NCI-H774 (cell line): ENCODE data around the gene AKAP6.

ENCODE experiments used
- DNase-seq: peaks from one replicate; lab custom pipeline; 2025; lab: John Stamatoyannopoulos, UW

AKAP6 gene

DNA sequence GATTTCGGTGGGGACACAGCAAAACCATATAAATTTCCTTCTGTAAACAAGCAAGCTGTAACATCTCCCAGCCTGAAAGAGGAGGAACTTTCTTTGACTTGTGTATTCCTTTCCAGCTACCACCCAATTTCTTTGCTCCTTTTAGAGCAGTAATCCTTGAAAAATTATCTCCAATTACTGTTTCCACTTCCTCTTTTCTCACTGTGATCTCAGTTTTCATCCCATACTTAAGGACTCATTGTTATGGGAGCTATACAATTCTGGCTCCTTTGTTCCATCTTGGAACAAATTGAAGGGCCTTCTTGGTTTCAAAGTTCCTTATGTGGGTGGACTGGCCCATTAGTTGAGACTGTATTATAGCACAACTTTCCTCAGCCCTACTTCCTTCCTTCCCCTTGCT lies 152.6 kb downstream of the AKAP6 start:
- DNase-seq = no peak

DNA sequence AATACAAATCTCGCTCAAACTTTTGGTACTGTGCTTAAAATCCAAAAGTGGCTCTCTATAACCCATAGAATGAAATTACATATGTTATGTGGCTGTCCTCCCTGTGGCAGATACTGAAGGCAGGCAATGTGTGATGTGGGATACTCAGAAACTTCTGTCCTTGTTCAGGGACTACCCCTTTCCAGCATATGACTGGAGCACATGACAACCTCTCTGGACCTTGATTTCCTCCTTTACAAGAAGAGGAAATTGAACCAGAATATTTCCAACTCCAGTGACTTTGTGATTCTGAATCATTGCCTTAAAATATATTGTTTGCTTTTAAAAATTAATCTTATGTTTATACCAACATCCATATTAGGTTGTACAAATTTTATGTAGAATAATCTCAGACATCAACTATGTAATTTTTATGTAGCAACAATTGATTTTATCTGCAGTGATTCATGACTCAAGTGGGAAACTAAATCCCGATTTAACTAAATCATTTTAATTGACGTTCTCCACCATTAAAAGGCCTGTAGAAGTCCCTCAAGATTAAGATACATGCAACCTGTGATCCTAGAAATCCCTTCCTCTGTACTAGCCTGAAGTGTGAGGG lies 162.4 kb downstream of the AKAP6 start:
- no peak for DNase-seq

DNA sequence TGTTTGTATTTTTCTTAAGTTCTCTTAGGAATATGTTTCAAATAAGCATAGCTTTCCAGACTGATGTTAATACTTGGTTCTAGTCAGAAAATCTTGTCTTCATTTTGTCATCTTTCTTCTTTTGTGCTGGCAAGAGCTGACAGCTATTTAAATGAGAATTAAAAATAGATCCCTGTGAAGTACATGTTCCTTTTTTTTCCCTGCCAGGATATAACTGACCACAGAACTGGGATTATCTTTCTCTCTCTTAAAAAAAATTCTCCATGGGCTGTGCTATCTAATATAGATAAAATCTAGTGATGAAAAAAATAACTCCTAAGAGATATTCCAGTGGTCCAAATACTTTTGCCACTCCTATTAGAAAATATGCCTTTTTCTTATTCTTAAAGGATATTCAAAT lies 163.4 kb downstream of the AKAP6 start:
- no peak for DNase-seq

GRCh38 chr14:32494609-32495434 lies 165.7 kb downstream of the AKAP6 start:
- DNase-seq = no peak

DNA sequence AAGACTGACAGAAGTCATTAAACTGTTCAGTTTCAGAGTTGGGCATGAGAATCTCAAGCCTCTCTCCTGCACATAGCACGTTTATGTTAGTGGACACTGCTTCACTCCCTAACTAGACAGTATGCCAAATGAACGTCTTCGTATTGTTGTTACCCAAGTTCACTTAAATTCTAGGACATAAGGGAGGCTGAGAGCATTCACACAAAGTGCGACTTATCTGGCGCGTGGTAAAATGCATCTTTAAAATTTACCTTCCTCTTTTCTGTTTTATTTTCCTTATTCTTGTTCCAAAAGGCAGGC lies 166.3 kb downstream of the AKAP6 start:
- DNase-seq = no peak

DNA sequence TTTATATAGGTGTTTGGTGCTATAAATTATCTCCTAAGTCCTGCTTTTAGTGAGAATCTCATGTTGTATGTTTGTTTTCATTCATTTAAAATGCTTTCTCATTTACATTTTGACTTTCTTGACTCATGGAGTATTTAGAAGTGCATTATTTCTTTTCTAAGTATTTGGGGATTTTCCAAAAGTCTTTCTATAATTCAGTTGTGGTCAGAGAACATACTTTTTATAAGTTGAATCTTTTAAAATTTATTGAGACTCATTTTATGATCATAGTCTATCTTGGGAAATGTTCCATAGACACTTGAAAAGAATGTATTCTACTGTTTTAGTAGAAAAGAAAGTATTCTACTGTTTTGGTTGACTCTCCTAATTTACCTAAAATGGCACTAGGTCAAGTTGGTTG lies 168.2 kb downstream of the AKAP6 start:
- DNase-seq = no peak

GRCh38 chr14:32507029-32507984 lies 178.2 kb downstream of the AKAP6 start:
- DNase-seq = no peak

DNA sequence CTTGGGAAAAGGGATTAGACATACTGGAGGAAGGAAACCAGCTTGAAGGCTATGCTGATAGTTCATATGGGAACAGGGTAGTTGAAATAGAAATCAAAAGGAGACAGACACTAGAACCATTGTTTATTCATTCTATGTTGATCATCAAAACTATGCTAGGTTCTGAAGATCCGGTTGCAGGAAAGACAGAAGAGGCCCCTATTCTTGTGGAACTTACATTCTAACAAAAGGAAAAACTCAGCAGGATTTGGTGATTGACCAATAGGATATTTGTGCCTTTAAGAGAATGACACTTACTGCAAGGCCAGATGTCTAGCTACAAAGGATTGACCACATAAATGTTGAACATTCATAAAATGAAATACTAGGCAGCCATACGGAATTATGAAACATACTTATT lies 179.2 kb downstream of the AKAP6 start:
- DNase-seq = no peak

GRCh38 chr14:32509632-32510187 lies 180.6 kb downstream of the AKAP6 start:
- DNase-seq = no peak

GRCh38 chr14:32510815-32511214 lies 181.7 kb downstream of the AKAP6 start:
- no peak for DNase-seq

- no peak for DNase-seq
Observed at GRCh38 chr14:32512348-32512747, 183.2 kb downstream of the AKAP6 start.

- DNase-seq = no peak
Observed at GRCh38 chr14:32512813-32513212, 183.7 kb downstream of the AKAP6 start.

- no peak for DNase-seq
Observed at GRCh38 chr14:32513571-32514009, 184.5 kb downstream of the AKAP6 start.

DNA sequence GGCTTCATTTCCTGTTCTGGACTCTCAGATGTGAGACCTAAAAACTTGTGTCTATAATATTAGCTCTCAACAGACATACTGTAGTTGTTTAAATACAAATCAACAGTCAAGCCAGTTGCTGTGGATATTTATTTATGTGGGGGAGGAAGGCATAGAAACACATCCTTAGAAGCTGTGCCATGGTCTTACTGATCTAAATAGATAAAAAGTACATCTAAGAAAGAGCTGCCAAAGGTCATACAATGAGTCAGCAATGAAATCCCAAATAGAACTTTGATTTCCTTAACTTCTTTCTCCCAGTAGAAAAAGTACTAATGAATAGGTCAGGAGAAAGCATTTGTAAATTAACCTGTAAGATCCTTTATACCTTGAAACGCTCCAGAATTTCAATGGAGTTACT lies 185.1 kb downstream of the AKAP6 start:
- no peak for DNase-seq

DNA sequence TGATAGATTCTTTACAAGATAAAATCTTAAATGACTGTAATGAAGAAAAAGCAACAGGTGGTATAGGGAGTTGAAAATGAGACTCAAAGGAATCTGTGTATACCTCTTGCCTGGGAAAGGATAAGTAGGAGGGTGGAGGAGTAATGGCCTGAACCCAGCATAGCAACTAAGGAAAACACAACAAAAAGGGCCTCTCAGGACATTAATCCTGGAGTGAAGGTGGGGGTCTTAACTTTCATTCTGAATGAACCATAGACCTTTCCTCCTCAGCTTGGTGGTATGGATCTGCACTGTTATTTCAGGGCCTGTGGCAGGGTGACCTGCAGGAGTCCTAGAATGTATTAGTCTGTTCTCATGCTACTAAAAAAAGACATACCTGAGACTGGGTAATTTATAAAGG lies 185.6 kb downstream of the AKAP6 start:
- no peak for DNase-seq

DNA sequence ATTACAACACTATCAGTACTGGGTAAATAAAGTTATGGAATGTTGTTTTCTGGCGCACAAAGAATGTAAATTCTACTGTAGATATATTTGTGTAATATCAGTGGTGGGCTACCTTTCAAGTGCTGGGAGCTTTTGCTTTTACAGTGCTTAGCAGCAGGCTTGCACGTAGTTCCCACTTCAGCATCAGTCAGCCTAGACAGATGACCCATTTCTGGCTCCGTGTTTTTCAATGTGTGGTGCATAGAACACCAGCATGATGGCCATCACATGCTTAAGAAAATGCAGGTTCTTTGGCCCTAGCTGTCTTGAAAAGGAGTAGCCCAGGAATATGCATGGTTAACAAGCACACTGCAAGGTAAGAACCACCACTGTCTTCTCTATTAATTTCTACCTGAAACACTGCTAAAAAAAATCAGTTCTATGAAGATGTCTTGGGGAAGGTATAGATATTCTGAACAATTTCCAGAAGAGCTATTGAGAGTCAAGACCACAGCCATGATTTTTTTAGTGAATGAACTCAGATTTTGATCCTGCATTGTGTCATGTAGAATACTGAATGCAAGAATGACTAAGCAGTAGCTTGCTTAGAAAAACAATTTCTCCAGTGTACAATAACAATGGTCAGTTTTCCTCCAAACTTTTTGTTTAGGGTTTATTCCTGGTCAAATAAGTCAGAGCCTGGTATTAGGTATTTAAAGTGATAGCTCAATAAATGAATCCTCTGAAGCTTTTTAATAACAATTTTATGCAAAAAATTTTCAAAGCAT lies 195.7 kb downstream of the AKAP6 start:
- DNase-seq = no peak

GRCh38 chr14:32525591-32525990 lies 196.5 kb downstream of the AKAP6 start:
- DNase-seq = no peak

DNA sequence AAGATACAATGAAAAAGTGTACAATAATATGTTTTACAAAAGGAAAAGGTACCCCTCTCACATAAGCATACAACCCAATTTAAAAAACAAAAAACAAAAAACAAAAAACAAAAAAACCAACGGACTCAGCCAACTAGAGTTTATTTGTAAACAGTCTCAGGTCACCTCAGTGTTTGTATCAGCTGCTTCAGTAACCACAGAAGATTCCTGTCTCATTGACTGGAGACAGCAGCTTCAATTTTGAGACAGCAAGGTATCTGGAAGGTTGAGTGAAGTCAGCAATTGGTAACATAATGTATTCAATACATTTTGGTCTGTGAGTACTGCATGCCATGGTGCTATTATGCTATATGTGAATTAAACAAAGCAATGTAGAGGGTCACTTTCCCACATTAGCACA lies 201.7 kb downstream of the AKAP6 start:
- DNase-seq = no peak

DNA sequence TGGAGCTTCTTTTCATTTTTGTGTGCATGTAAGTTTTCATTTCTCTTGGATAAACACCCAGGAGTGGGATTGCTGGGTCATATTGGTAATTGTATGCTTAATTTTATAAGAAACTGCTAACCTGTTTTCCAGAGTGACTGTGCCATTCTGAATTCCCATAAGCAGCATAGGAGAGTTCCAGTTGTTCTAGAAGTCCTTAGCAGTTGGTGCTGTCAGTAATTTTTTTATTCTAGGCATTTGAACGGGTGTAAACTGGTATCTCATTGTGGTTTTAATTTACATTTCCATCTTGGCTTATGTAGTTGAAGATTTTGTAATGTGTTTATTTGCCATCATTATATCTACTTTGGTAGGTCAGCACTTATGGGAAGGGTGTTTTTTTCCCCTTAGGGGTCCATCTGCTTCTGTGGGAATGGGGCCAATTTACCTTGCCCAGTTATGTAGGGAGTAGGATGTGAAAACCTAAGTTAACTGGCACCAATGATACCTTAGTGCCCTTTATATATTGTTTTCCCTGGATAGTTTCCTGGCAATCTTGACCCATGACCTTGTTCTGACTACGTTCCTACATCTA lies 202.9 kb downstream of the AKAP6 start:
- no peak for DNase-seq

DNA sequence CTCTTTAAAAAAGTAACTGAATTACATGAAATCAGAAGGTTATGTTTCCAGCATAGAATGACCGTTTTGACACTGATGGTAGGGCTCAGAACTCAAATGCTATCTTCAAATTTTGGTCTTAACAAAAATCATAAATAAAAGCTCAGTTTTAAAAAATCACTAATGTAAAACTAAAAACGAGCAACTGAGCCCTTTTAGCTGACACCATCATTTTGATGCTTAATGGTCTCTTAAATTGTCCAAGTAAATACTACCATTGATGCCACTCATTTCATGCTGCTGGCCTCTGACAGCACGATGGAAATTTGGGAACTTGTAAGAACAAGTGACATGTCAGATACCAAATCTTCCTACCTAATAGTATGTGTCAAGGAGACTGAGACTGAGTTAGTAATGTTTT lies 205.0 kb downstream of the AKAP6 start:
- DNase-seq = no peak

DNA sequence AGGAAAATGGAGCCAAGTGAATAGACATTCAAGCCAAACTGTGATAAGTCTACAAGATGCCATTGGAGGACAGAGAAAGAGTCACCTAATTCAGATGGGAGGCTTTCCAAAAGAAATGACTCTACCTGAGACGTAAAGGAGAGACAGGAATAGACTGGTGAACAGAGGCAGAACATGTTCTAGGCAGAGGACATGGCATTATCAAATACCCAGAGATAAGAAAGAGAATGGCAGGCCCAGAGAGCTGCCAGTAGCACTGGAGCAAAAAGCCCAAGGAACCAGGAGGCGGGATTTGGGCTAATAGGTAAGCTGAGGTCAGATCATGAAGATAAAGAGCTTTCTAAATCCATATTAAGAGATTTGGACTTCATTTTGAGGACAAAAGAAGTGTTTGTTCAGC lies 207.1 kb downstream of the AKAP6 start:
- no peak for DNase-seq
